ENCODE data around the gene PLD5.

GRCh38 chr1:242462867-242463266, 61.6 kb downstream of the PLD5 start:
- TF ChIP-seq POLR2A (IDR thresholded peaks at IDR 0.05) (no peak), CTCF (IDR thresholded peaks at IDR 0.05) (no peak)
